ENCODE measurements around the gene TUFM. TPM values are rescaled to one million over a fixed set of nuclear protein-coding genes. Genes with fewer than 3 reads are reported as not detected.

Gene TUFM
- total RNA-seq, 1 donor, result 101 TPM

DNA sequence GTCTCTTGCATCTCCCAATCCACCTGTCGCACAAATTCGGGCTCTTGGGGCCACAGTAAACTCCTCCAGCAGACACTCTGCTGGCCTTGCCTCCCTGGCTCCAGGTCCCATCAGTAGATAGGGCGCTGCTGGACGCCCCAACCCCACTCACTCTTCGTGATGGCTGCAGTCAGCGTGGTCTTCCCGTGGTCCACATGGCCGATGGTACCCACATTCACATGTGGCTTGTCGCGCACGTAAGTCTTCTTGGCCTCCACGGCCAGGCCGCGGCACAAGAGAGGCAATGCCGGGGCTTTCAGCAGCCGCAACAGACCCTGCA, 428 bp downstream of the TUFM start:
- Histone ChIP-seq H4K20me1 (ENCODE audit: insufficient read depth, low read length) (peaks cover 10% of the 10 kb centered on the region), H3K4me1 (ENCODE audit: insufficient read depth, low read length) (peaks cover 19% of the 10 kb centered on the region), H3K27me3 (ENCODE audit: insufficient read depth, low read length) (no peaks in the 10 kb centered on the region), H3K4me3 (ENCODE audit: insufficient read depth, low read length) (peak overlapping the region; percentile 100), H2AFZ (ENCODE audit: low read length) (peak overlapping the region; percentile 87), H3K36me3 (ENCODE audit: insufficient read depth, low read length) (peaks cover 30% of the 10 kb centered on the region), H3K9me3 (ENCODE audit: low read depth, low read length) (no peaks in the 10 kb centered on the region), H3K4me2 (ENCODE audit: insufficient read depth, low read length) (peak overlapping the region; percentile 100), H3K27ac (ENCODE audit: low read depth, low read length) (peak overlapping the region; percentile 85), H3K79me2 (ENCODE audit: insufficient read depth, low read length) (peaks cover 44% of the 10 kb centered on the region)
- no peak for DNase-seq (ENCODE audit: insufficient read length, low spot score, missing footprints)
- TF ChIP-seq, protein P1, sequence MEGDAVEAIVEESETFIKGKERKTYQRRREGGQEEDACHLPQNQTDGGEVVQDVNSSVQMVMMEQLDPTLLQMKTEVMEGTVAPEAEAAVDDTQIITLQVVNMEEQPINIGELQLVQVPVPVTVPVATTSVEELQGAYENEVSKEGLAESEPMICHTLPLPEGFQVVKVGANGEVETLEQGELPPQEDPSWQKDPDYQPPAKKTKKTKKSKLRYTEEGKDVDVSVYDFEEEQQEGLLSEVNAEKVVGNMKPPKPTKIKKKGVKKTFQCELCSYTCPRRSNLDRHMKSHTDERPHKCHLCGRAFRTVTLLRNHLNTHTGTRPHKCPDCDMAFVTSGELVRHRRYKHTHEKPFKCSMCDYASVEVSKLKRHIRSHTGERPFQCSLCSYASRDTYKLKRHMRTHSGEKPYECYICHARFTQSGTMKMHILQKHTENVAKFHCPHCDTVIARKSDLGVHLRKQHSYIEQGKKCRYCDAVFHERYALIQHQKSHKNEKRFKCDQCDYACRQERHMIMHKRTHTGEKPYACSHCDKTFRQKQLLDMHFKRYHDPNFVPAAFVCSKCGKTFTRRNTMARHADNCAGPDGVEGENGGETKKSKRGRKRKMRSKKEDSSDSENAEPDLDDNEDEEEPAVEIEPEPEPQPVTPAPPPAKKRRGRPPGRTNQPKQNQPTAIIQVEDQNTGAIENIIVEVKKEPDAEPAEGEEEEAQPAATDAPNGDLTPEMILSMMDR (IDR thresholded peaks at IDR 0.05; ENCODE audit: extremely low read depth, low read depth, low read length), result no peak

DNA sequence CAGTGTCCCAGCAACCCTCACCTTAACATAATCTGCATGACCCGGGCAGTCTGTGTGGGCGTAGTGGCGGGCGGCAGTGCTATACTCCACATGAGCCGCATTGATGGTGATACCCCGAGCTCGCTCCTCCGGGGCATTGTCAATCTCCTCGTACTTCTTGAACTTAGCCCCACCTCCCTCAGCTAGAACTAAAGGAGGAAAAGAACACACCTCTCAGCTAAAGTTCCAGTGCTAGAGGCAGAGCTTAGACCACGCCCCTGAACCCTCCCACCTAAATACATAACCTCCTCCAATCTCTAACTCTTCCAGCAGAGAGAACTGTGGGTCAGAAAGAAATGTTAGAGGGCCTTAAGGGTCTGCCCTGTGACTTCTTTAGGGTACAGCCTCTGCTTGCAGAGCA, 855 bp downstream of the TUFM start:
- peaks cover 10% of the 10 kb centered on the region for H4K20me1 ChIP-seq (ENCODE audit: insufficient read depth, low read length)
- H3K4me1 ChIP-seq (ENCODE audit: insufficient read depth, low read length), result peaks cover 19% of the 10 kb centered on the region
- peak overlapping the region; percentile 85 for H3K27ac ChIP-seq (ENCODE audit: low read depth, low read length)
- TF ChIP-seq, protein P1 (IDR thresholded peaks at IDR 0.05; ENCODE audit: extremely low read depth, low read depth, low read length), result no peak
- no peaks in the 10 kb centered on the region for H3K9me3 ChIP-seq (ENCODE audit: low read depth, low read length)
- peaks cover 42% of the 10 kb centered on the region for H3K79me2 ChIP-seq (ENCODE audit: insufficient read depth, low read length)
- H2AFZ ChIP-seq (ENCODE audit: low read length), result peak overlapping the region; percentile 87
- H3K27me3 ChIP-seq (ENCODE audit: insufficient read depth, low read length), result no peaks in the 10 kb centered on the region
- peaks cover 30% of the 10 kb centered on the region for H3K36me3 ChIP-seq (ENCODE audit: insufficient read depth, low read length)
- peak overlapping the region; percentile 100 for H3K4me3 ChIP-seq (ENCODE audit: insufficient read depth, low read length)
- peak overlapping the region; percentile 100 for H3K4me2 ChIP-seq (ENCODE audit: insufficient read depth, low read length)
- DNase-seq (ENCODE audit: insufficient read length, low spot score, missing footprints), result peak; percentile 88

DNA sequence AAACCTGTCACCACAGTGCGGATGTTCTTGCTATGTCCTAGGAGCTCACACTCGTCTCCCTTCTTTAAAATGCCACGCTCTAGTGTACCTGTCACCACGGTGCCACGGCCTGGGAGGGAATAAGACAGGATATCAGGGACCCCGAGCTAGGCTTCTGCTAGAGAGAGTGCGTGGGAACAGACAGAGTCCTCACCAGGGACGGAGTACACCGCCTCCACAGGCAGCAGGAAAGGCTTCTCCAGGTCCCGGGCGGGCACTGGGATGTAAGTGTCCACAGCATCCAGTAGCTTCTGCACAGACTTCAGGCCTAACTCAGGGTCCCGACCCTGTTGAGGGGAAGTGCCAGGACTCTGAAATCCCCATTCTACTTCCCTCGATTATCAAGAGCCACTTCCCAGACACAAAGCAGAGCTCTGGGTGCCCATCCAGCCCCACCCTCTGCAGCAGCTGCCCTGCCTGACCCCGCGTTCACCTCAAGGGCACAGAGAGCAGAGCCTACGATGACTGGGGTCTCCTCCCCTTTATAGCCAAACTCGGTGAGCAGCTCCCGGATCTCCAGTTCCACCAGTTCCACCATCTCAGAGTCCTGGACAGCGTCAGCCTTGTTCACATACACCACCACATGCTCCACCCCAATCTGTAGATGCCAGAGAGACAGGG, 1.8 kb downstream of the TUFM start:
- Histone ChIP-seq H3K4me3 (ENCODE audit: insufficient read depth, low read length) (no peak overlapping the region), H3K4me2 (ENCODE audit: insufficient read depth, low read length) (no peak overlapping the region), H3K27ac (ENCODE audit: low read depth, low read length) (no peak overlapping the region), H3K36me3 (ENCODE audit: insufficient read depth, low read length) (peaks cover 30% of the 10 kb centered on the region), H4K20me1 (ENCODE audit: insufficient read depth, low read length) (peaks cover 10% of the 10 kb centered on the region), H3K9me3 (ENCODE audit: low read depth, low read length) (no peaks in the 10 kb centered on the region), H3K4me1 (ENCODE audit: insufficient read depth, low read length) (peaks cover 19% of the 10 kb centered on the region), H3K79me2 (ENCODE audit: insufficient read depth, low read length) (peaks cover 41% of the 10 kb centered on the region), H2AFZ (ENCODE audit: low read length) (no peak overlapping the region), H3K27me3 (ENCODE audit: insufficient read depth, low read length) (no peaks in the 10 kb centered on the region)
- DNase-seq (ENCODE audit: insufficient read length, low spot score, missing footprints), result no peak
- TF ChIP-seq, protein P1 (IDR thresholded peaks at IDR 0.05; ENCODE audit: extremely low read depth, low read depth, low read length), result no peak

DNA sequence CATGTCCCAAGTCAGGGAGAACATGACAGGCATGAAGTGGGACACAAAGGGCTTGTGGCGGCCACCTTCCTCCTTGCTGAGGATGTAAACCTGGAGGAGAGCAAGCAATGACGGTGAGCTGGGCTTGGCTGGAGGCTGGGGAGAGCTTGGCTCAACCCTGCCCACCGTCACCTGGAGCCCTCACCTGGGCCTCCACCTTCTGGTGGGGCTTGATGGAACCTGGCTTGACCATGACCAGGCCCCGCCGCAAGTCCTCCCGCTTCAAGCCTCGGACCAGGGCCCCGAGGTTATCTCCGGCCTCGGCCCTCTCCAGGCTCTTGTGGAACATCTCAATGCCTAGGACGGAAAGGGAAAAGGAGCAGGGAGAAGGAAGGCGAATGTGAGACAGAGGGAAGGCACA, 2.4 kb downstream of the TUFM start:
- Histone ChIP-seq H4K20me1 (ENCODE audit: insufficient read depth, low read length) (peaks cover 10% of the 10 kb centered on the region), H3K9me3 (ENCODE audit: low read depth, low read length) (no peaks in the 10 kb centered on the region), H3K27me3 (ENCODE audit: insufficient read depth, low read length) (no peaks in the 10 kb centered on the region), H3K4me1 (ENCODE audit: insufficient read depth, low read length) (peaks cover 19% of the 10 kb centered on the region), H3K27ac (ENCODE audit: low read depth, low read length) (no peak overlapping the region), H3K36me3 (ENCODE audit: insufficient read depth, low read length) (peaks cover 30% of the 10 kb centered on the region), H3K4me2 (ENCODE audit: insufficient read depth, low read length) (no peak overlapping the region), H2AFZ (ENCODE audit: low read length) (no peak overlapping the region), H3K79me2 (ENCODE audit: insufficient read depth, low read length) (peaks cover 38% of the 10 kb centered on the region), H3K4me3 (ENCODE audit: insufficient read depth, low read length) (no peak overlapping the region)
- TF ChIP-seq, protein P1 (IDR thresholded peaks at IDR 0.05; ENCODE audit: extremely low read depth, low read depth, low read length), result no peak
- DNase-seq (ENCODE audit: insufficient read length, low spot score, missing footprints), result no peak

All from osteoblast (primary cell).